Stimulated activated CD4-positive, alpha-beta T cell treated with anti-CD3 and anti-CD28 coated beads, Interleukin-1b, Interleukin-23, amount 100 ng/mL, for 24 hours (primary cell): ENCODE data around the gene VPS13C.
A peak's percentile ranks its signal among the peaks of the same experiment; 100 is the strongest.

Experiments
- DNase-seq, 4 experiments: peaks; one replicate each; pipeline ENCODE4 v3.0.0-alpha.2; 2020; ENCODE audit warnings: low read depth in 4 of 4, low spot score in 1 of 4

VPS13C gene, protein sequence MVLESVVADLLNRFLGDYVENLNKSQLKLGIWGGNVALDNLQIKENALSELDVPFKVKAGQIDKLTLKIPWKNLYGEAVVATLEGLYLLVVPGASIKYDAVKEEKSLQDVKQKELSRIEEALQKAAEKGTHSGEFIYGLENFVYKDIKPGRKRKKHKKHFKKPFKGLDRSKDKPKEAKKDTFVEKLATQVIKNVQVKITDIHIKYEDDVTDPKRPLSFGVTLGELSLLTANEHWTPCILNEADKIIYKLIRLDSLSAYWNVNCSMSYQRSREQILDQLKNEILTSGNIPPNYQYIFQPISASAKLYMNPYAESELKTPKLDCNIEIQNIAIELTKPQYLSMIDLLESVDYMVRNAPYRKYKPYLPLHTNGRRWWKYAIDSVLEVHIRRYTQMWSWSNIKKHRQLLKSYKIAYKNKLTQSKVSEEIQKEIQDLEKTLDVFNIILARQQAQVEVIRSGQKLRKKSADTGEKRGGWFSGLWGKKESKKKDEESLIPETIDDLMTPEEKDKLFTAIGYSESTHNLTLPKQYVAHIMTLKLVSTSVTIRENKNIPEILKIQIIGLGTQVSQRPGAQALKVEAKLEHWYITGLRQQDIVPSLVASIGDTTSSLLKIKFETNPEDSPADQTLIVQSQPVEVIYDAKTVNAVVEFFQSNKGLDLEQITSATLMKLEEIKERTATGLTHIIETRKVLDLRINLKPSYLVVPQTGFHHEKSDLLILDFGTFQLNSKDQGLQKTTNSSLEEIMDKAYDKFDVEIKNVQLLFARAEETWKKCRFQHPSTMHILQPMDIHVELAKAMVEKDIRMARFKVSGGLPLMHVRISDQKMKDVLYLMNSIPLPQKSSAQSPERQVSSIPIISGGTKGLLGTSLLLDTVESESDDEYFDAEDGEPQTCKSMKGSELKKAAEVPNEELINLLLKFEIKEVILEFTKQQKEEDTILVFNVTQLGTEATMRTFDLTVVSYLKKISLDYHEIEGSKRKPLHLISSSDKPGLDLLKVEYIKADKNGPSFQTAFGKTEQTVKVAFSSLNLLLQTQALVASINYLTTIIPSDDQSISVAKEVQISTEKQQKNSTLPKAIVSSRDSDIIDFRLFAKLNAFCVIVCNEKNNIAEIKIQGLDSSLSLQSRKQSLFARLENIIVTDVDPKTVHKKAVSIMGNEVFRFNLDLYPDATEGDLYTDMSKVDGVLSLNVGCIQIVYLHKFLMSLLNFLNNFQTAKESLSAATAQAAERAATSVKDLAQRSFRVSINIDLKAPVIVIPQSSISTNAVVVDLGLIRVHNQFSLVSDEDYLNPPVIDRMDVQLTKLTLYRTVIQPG (N-terminal part only)

DNA sequence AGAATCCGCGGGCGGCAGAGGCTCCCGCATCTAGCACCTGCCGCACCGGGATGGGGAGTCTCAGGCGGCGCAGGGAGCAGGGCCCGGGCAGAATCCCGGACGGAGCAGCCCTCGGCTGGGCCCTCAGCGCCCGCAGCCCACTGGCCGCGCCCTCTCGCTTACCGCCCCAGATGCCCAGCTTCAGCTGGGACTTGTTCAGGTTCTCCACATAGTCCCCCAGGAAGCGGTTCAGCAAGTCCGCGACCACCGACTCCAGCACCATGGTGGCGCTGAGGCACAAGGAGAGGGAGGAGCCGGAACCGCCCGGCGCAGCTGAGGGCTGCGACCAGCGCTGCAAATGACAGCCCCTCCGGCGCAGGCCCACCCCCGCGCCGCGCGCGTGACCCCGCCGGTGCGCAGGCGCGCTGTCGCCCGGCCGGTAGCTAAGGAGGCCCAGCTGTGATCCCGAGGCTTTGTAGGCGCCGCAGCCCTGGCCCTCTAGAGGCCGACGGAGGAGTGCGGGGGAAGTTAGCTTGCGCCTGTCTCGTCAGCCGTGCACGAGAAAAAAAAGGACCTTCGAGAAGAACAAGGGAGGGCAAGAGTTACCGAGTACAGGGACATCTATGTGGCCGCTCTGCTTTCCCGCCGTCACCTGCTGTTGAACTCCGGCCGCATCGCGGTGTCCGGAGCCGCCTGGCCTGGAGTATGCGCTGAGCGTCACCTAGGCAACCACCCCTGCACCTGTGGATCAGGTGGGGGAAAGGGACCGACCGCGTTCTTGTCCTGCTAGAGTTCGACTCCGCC is at the start of gene VPS13C:
VPS13C (minus strand) TSS at position 335 of the 783 bp plus-strand sequence; CDS start at position 262, 73 bp downstream.
- DNase-seq, result peak; percentile 64 to 85 (median 74)

DNA sequence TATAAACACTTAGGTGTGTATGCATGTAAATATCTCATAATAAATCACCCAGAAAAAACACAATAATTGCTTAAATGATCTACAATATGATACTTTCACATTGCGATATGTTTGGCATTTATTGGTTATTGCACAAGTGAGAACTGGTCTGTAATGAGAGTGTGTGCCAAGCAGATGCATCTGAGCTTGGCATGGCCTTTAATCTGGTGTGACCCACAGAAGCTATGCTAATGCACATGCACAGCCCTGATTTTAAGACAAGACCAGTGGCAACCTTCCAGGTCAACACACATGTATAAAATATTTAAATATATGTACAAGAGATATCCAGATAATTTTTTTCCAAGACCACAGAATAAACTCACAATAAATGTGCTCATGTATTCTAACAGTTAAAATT is 49.2 kb upstream of the VPS13C start:
- DNase-seq, result no peak

DNA sequence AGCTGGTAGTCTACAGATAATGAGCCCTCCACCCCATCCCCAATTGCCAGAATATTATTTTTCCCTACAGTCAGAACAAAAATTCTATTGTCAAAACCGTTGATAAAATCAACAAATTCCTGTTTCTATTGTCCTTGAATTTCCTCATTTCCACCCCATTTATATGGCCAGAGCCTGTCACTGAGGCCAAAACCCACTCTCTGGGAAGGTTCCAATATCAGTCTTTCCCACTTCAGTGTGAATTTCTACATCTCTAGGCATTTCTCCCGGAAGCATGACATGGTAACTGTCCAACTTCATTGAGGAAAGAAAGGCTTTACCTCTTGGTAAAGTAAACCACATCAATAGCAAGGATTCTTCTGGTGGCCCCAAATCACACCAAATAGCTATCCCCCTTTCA is 48.2 kb upstream of the VPS13C start:
- DNase-seq, result no peak

DNA sequence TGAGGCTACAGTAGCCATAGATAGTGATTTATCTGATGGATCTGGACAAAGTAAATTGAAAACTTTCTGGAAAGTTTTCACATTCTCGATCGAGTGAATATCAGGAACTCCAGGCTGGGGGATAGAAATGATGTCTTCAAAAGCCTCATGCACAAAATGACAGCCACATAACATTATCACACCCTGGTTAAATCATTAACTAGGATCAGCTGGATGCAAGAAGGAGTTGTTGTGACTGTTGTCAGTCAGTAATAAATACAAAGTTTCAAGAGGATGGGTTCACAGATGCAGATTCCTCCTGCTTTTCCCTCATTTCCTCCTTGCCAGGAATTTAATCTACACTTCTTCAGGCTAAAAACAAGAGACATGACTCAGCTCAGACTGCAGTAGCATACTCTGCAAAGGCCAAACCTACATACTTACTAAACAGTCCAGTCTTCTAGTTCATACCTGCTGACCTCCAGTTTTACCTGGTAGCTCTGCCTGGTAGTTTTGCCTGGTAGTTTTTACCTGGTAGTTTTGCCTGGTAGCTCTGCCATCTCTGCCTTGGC is 47.4 kb upstream of the VPS13C start:
- DNase-seq, result no peak

DNA sequence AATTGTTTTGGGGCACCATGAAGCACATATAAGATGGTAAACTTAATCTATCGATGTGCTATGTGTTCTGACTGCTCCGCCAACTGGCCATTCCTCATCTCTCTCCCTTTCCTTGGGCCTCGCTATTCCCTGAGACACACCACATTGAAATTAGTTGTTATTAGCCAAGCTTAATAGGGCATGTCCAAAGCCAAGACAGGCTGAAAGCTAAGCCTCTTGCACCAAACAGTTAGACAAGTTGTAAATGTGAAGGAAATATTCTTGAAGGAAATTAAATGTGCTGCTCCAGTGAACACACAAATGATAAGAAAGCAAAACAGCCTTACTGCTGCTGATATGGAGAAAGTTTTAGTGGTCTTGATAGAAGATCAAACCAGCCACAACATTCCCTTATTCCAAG is 45.8 kb upstream of the VPS13C start:
- DNase-seq, result no peak

DNA sequence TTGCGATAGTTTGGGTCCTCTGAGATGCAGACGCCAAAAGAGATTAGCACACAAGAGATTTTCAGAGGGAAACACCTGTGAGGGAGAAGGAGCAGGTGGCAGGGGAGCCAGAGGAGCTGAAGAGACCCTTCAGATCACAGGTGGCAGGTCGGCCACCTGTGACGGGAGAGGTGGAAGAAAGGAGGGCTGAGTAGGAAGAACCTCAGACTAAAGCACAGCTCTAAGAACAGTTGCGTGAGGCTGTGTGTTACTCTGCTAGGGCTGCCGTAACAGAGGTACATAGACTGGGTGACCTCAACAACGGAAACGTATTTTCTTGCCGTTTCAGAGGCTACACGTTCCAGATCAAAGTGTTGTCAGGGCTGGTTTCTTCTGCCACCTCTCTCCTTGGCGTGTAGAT is 45.0 kb upstream of the VPS13C start:
- DNase-seq, result no peak

DNA sequence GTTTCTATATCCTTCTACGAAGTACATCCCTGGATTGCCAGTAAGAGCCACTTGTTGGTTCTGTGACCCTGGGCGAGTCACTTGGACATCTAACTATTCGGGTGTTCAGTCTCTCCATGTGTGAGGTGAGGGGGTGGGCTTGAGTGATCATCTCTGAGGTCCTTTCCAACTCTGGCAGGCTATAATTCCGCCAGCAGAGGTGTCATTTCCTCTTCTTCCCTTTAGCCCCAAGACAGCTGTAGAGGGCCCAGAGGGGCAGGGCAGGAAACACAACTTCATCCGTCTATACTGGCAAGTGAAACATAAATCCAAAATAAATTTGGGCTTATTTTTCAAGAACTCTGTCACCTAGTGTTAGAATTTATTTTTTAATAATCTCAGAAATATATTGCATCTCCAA is 44.6 kb upstream of the VPS13C start:
- no peak for DNase-seq

DNA sequence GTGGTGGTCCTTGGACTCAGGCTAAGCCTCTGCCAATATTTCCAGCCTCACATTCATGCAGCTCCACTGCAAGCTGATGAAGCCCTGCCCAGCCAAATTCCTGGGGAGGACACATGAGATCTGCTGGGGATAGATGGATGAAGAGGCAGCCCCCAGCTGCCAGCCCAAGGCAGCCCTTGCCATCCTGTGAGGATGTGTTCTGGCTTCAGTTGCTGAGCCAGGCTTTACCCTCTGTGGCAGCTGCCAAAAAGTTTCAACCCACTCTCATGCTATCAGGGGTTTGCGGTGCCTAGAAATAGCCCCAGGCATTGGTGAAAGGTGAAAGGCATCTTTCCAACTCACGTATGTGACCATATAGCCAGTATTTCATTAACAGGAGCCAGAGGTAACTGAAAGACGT is 44.2 kb upstream of the VPS13C start:
- DNase-seq, result no peak

DNA sequence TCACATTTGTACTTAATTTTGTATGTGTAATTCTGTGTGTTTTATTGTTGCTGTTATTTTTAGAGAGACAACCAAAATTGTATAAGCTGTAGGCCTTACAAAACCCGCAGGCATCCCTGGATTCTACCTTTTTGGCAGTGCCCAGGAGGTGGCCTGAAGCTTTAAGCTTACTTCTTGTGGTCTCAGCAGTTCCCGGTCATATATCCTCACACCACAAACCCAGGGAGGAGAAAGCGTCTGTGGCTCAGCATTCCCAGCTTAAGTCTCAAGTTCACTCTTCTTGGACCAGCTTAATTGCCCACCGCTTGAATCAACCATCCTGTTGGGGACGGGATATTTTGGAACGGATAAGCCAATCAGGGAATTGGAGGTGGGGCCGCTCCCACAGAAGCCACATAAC is 43.2 kb upstream of the VPS13C start:
- DNase-seq, result no peak

DNA sequence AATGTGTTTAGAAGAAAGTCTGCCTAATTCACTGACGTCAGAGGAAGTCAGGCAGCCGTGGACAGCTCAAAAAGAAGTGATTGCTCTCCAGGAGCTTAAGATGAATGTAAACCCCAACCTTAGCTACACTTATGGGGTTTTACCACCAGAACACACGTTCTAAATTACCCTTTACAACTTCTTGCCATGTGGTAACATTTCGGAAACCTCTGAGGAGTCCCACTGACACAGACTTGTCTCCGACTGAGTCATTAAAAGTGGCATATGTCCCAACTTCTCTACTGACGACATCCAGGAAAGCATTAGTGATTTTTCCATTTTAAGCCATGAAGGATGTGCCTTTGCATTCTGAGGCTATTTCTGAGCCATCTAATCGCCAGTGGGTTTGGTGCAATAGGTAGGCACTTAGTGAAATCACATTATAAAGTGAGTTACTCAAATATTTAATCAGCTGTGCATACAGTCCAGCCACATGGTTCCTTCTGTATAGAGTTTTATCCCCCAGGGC is 38.9 kb upstream of the VPS13C start:
- no peak for DNase-seq

DNA sequence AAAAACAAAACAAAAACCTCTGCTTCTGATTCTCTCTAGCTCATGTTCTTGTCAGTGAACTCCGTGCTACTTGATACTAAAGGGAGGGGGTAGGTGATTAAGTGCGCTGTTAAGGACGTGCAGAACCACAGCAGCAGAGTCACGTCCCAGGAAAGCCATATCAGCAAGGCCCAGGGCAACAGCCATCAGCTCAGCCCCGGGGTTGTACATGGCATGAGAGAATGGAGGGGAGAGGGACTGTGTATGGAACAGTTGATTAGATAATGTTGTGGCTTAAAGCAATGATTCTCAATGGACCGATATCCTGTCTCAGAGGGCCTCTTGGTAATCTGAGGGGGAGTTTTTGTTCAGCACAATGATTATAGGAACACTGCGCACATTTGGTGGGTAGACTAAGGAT is 34.1 kb upstream of the VPS13C start:
- DNase-seq, result no peak

DNA sequence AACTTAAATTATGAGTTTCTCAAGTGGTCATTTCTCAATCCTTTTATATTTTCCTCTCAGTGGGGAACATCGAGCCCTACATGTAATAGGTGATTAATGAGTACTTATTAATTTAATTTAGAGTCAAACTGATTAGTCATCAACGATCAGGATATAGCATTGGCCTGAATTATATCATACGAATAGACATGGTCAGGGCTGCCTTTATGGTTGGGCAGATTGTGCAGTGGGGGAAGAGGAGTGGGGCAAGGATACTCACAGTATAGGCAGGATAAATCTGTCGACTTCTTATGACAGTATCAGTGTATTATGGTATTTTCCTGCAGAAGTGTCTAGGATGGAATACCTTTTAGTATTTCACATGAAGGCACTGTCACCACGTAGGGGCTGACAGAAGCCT is 33.6 kb upstream of the VPS13C start:
- no peak for DNase-seq

DNA sequence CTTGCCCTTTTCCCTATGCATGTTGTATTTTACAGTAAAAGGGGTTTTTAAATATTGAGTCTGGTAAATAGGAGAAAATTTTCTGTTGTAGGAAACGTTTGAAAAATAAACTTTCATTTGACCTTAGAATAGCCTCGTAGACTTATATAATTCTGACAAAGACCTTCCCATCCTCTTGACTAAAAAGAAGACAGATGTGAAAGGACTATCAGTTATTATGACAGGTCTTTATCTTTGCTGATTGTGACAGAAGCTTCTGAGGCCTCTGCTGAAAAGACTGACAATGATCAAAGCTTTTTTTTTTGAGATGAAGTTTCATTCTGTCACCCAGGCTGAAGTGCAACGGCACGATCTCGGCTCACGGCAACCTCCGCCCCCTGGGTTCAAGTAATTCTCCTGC is 30.7 kb upstream of the VPS13C start:
- DNase-seq, result no peak

DNA sequence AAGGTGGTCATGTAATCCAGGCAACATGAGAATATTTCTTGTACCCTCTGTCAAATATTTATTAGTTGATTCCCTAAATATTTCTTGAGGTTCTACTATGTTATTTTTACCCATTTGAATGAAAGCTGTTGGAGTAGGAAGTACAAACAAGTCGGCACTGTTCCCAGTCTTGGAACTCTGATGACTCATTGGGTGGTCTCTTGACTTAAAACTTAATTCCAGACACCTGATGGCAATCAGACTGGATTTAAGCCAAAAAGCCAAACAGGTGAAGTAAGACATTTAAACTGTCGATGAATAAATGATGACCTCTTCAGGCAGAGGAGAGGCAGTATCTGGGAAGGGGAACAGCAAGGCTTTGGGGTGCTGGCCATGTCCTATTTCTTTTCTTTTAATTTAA is 29.4 kb upstream of the VPS13C start:
- no peak for DNase-seq

DNA sequence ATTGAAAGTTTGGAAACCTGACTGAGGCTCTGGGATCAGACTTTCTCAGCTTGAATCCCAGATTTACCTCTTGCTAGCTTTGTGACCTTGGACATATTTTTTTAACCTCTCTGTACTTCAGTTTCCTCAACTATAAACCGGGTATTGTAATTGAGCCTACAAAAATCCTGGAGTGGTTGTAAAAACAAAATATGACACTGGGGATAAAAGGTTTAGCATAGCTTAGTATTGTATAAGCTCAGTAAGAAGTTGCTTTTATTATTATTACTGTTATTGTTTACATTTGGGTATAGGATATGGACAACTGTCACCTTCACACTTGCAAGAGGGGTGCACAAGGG is 28.1 kb upstream of the VPS13C start:
- no peak for DNase-seq

DNA sequence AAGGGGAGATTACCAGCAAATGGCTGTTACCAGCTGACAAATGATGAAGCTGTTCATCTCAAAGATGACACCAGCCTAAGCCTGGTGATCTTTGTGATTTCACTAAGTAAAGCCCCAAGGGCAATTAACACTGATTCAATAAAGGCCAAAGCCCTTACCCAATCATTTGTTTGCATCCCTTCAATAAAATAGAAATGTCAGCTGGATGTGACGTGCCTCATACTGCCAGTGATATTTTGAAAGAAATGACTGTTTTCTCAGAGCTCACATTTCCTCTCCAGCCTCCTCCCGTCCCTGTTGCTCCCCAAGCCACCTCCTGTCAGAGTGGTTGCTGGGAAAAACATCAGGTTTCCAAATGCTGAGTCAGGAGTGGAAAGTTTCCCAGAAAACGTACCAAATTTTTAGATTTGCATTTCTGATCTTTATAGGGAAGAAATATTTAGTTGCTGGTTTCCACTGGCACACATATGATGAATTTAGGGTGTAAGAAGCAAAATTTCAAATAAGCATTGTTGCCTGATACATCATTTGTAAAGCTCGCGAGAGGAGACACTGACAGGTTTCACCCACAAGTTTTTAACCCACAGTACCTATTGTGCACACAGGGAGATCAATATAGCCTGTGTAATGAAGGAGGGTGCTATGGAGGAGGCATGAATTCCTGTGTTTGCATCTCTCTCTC is 27.6 kb upstream of the VPS13C start:
- no peak for DNase-seq

DNA sequence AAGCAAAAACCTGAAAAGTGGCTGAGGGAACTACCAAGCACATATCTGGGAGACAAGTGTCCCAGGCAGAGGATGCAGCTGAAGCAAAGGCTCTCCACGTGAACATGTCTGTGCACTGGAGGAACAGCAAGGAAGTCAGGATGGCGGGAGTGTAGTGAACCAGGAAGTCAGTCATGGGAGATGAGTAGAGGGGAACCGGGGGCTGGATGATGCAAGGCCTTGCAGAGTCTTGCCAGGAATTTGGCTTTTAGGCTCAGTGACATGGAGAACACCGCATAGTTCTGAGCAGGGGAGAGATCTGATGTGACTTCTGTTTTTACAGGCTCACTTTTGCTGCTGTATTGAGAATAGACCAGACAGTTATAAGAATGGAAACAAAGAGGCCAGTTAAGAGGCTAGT is 25.5 kb upstream of the VPS13C start:
- DNase-seq, result no peak

DNA sequence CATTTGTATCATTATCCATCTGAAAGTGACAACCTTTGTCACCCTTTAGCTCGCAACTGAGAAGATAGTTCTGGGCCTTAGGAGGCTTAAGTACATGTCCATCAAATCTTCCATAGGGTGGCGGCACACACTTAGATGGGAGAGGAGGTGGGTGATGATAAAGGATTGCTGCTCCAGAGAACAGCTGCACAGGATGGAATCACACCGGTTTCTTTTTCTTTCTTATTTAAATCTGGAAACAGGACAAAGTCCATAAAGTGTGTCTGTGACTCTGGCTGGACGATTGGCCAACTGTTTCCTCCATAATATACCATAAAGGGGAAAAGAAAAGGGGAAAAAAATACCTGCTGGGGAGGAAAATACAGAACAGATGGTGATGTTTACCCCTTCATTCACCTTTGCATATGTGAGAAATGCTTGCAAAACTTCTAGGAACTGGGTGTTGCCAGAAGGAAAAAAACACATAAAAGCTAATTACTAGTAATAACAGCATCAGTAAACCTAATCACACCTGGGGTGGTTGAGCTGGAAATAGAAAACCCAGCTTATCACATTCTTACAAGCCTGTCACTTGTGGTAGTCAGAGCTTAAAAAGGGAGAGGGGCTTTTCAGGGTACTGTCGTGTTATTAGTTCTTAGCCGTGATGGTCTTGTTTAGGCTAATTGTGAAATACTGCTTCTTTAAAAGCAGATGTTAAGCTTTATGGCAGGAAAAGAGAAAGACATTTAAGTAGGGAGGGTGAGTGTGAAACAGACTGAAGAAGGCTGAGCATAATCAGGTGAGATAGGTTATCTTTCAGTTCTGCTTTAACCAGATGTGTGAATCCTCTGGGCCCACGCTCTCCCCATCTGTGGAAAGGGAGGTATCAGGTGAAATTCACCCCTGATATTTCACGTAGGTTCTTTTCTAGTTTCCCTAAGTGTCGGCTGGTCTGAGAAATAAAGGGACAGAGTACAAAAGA is 23.2 kb upstream of the VPS13C start:
- DNase-seq, result no peak

DNA sequence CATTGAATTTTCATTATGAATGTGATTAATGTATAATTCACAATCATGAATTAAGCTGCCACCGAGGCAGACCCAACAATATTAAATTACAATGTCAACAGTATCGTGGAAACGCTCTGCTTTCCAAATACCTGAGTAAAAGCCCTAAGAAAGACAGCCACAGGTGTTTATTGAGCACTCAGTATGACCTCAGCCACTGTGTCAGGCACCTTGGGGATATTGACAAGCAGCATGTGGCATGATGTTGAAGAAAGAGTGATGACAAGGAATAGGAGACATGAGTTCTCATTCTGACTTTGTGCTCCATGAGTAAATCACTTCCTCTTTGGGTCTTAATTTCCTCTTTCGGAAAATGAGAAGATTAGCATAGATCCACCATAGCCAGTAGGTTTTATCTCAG is 19.3 kb upstream of the VPS13C start:
- DNase-seq, result no peak
